NCI-H460 (cell line): ENCODE data around the gene HTRA2. TPM values are rescaled to one million over a fixed set of nuclear protein-coding genes. Genes with fewer than 3 reads are reported as not detected.

Source experiments
- DNase-seq: peaks from one replicate; pipeline ENCODE4 v3.0.0-alpha.2; 2016; ENCODE audit warnings: low read depth; ENCODE audit errors: extremely low read depth
- total RNA-seq: library from RNA; depleted of rRNA; stranded (reverse); fragments of >200 nt; shearing (Covaris generic); gene quantifications from 2 replicates; pipeline ENCODE4 v1.2.3, GENCODE V29; 2014; rRNA removed

Gene HTRA2
- total RNA-seq, 1 experiment from 2014 or later, result 46.9 TPM

- no peak for DNase-seq
These were observed 51.7 kb downstream of the HTRA2 start for GRCh38 chr2:74581463-74581862.

DNA sequence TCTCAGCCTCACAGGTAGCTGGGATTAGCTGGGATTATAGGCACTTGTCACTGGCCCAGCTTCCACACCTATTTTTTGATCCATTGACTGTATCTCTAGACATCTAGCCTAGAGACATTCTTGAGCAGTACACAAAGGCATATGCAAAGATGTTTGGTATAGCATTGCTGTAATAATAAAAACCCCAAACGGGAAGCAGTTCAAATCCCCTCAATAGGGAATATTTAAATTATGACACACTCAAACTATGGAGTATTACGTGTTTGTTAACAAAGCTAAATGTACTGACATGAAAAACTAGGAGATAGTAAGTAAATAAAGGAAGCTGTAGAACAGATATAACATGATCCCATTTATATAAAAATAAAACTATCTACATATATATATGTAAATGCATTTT is 52.5 kb downstream of the HTRA2 start:
- no peak for DNase-seq

Other genes starting within 250 kb of the HTRA2 start
- 0.40 and 1.6 TPM in 2 replicates for gene SLC4A5, start 186.5 kb upstream of the HTRA2 start, total RNA-seq
- 39.8 and 52.1 TPM in 2 replicates for gene DCTN1, start 149.6 kb upstream of the HTRA2 start, total RNA-seq
- 1.2 and 2.2 TPM in 2 replicates for gene C2orf81, start 108.3 kb upstream of the HTRA2 start, total RNA-seq
- gene WDR54, start 108.2 kb upstream of the HTRA2 start, total RNA-seq, result 33.9 and 38.6 TPM in 2 replicates
- gene RTKN, start 88.0 kb upstream of the HTRA2 start, total RNA-seq, result 12.3 and 15.7 TPM in 2 replicates
- gene INO80B, start 74.8 kb upstream of the HTRA2 start, total RNA-seq, result 19.8 and 19.9 TPM in 2 replicates
- gene WBP1, start 71.5 kb upstream of the HTRA2 start, total RNA-seq, result 44.2 and 48.4 TPM in 2 replicates
- gene MOGS, start 64.6 kb upstream of the HTRA2 start, total RNA-seq, result 58.9 TPM in 2 replicates
- 55.3 and 57.8 TPM in 2 replicates for gene MRPL53, start 57.3 kb upstream of the HTRA2 start, total RNA-seq
- gene CCDC142, start 46.9 kb upstream of the HTRA2 start, total RNA-seq, result 15.6 and 17.6 TPM in 2 replicates
- gene TTC31, start 46.9 kb upstream of the HTRA2 start, total RNA-seq, result 20.4 and 23.8 TPM in 2 replicates
- gene LBX2, start 30.3 kb upstream of the HTRA2 start, total RNA-seq, result 0.95 and 1.9 TPM in 2 replicates
- gene PCGF1, start 22.2 kb upstream of the HTRA2 start, total RNA-seq, result 51.1 and 56.9 TPM in 2 replicates
- gene TLX2, start 15.5 kb upstream of the HTRA2 start, total RNA-seq, result 0.40 and 0.43 TPM in 2 replicates
- gene DQX1, start 3.7 kb upstream of the HTRA2 start, total RNA-seq, result 0.12 TPM in 1 of 2 replicates, not detected in the other
- gene AUP1, start 227 bp upstream of the HTRA2 start, total RNA-seq, result 149 and 161 TPM in 2 replicates
- 2.9 and 3.1 TPM in 2 replicates for gene LOXL3, start 24.0 kb downstream of the HTRA2 start, total RNA-seq
- 19.3 and 22.1 TPM in 2 replicates for gene DOK1, start 24.8 kb downstream of the HTRA2 start, total RNA-seq
- not detected in 2 replicates for gene M1AP, start 118.4 kb downstream of the HTRA2 start, total RNA-seq
- gene SEMA4F, start 124.3 kb downstream of the HTRA2 start, total RNA-seq, result 6.4 and 7.1 TPM in 2 replicates